ENCODE results near the gene HDAC11. TPM values are rescaled to one million over a fixed set of nuclear protein-coding genes. Genes with fewer than 3 reads are reported as not detected.

The HDAC11 gene
- total and polyA plus RNA-seq, 2 of the 4 experiments (the other 2 are of a cell fraction), result 9.1 to 11.4 TPM

DNA sequence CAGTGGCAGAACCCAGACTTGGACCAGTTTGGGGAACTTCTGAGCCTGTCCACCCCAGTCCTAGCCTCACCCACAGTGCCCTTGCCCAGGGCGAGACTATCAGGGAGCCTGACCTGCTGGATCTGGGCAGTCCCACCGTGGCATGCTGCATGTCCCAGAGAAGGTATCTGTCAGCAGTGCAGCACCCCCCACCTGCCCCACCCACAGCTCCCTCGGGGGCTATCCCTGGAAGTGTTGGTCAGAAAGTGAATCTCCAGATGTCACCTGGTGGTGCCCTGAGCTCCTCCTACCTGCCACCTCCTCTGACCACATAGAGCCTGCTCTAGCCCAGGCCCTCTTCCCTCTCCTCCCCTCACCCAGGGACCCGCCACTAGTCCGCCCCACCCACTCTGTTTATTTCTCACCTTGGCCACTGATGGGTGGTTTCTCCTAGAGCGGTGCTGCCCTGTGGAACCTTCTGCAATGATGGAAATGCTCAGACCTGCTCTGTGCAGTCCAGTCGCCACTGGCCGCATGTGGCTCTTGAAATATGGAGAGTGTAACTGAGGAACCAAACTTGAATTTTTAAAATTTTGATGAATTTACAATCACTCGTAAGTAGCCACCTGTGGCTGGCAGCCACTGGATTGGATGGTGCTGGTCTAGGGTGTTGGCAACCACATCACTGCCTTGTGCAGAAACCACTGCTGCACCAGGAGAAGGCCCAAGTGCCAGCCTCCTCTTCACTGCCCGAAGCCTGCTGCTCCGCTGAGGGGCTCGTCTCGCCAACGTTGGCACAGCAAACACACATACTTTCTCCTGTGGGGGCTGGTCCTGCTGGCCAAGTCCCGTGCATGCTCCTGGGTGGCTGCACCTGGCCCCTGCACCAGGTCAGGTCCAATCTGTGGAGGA lies 13.1 kb downstream of the HDAC11 start:
- in situ Hi-C loops (cut with MboI; ENCODE audit: low sequenced_read_pairs), result loop anchor here (25.0 kb wide), 2 partner anchors 394 to 619 kb away; partner anchors contain the start of genes CHCHD4 and WNT7A
- intact Hi-C loops (cut with micrococcal nuclease), result no loop called here
- H3K9me1 ChIP-seq (ENCODE audit: insufficient read depth, low read length), result no peaks in the 10 kb centered on the region
- TF ChIP-seq CEBPB (IDR thresholded peaks at IDR 0.05; ENCODE audit: low read depth, low read length) (no peak), CHD1 (IDR thresholded peaks at IDR 0.05; ENCODE audit: low read depth, low read length) (no peak), MAFK (IDR thresholded peaks at IDR 0.05; ENCODE audit: low read depth, low read length) (no peak), MXI1 (IDR thresholded peaks at IDR 0.05; ENCODE audit: borderline replicate concordance, low read depth, low read length) (no peak), FOS (IDR thresholded peaks at IDR 0.05; ENCODE audit: low read depth, low read length) (no peak), RAD21 (IDR thresholded peaks at IDR 0.05; ENCODE audit: low read length) (no peak), RCOR1 (IDR thresholded peaks at IDR 0.05; ENCODE audit: insufficient replicate concordance, low read length) (no peak), POLR2A (IDR thresholded peaks at IDR 0.05; ENCODE audit: low read depth, low read length) (no peak), BHLHE40 (IDR thresholded peaks at IDR 0.05; ENCODE audit: low read depth, low read length) (no peak), NFE2L2 (IDR thresholded peaks at IDR 0.05; ENCODE audit: low read depth, low read length) (no peak), RFX5 (IDR thresholded peaks at IDR 0.05; ENCODE audit: low read depth, low read length) (no peak), MAZ (IDR thresholded peaks at IDR 0.05; ENCODE audit: borderline replicate concordance, low read depth, low read length) (no peak)
- TF ChIP-seq, protein P1, sequence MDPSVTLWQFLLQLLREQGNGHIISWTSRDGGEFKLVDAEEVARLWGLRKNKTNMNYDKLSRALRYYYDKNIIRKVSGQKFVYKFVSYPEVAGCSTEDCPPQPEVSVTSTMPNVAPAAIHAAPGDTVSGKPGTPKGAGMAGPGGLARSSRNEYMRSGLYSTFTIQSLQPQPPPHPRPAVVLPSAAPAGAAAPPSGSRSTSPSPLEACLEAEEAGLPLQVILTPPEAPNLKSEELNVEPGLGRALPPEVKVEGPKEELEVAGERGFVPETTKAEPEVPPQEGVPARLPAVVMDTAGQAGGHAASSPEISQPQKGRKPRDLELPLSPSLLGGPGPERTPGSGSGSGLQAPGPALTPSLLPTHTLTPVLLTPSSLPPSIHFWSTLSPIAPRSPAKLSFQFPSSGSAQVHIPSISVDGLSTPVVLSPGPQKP (IDR thresholded peaks at IDR 0.05; ENCODE audit: borderline replicate concordance, low read depth, low read length), result no peak
- TF ChIP-seq, protein P2, sequence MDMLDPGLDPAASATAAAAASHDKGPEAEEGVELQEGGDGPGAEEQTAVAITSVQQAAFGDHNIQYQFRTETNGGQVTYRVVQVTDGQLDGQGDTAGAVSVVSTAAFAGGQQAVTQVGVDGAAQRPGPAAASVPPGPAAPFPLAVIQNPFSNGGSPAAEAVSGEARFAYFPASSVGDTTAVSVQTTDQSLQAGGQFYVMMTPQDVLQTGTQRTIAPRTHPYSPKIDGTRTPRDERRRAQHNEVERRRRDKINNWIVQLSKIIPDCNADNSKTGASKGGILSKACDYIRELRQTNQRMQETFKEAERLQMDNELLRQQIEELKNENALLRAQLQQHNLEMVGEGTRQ (IDR thresholded peaks at IDR 0.05; ENCODE audit: low read depth, low read length), result no peak
- TF ChIP-seq, protein P3, sequence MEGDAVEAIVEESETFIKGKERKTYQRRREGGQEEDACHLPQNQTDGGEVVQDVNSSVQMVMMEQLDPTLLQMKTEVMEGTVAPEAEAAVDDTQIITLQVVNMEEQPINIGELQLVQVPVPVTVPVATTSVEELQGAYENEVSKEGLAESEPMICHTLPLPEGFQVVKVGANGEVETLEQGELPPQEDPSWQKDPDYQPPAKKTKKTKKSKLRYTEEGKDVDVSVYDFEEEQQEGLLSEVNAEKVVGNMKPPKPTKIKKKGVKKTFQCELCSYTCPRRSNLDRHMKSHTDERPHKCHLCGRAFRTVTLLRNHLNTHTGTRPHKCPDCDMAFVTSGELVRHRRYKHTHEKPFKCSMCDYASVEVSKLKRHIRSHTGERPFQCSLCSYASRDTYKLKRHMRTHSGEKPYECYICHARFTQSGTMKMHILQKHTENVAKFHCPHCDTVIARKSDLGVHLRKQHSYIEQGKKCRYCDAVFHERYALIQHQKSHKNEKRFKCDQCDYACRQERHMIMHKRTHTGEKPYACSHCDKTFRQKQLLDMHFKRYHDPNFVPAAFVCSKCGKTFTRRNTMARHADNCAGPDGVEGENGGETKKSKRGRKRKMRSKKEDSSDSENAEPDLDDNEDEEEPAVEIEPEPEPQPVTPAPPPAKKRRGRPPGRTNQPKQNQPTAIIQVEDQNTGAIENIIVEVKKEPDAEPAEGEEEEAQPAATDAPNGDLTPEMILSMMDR (conservative IDR thresholded peaks at IDR 0.05; ENCODE audit: low read depth, low read length), result no peak

More for the DNA sequence above, 13.1 kb downstream of the HDAC11 start:
- no peak overlapping the region for H2AFZ ChIP-seq (replicated peaks; ENCODE audit: low read length, poor library complexity)
- peaks cover 3% of the 10 kb centered on the region; the same call in 1 of the 2 replicates for H3K36me3 ChIP-seq (ENCODE audit: control insufficient read depth, insufficient read depth, low read length)
- H3K79me1 ChIP-seq (ENCODE audit: low read depth in 1 of 2, low read length in 2 of 2), result no peaks in the 10 kb centered on the region
- ChIA-PET CTCF (no interaction called here), POLR2A (ENCODE audit: unreplicated experiment) (no interaction called here)
- H4K91ac ChIP-seq (ENCODE audit: insufficient read depth, low read depth, low read length), result no peak overlapping the region
- no peak overlapping the region for H2BK15ac ChIP-seq (ENCODE audit: low read depth, low read length)
- H3K9me3 ChIP-seq (ENCODE audit: control insufficient read depth, insufficient read depth, low read length), result no peaks in the 10 kb centered on the region
- BruUV-seq (replicated peaks), result no TSS peak
- H2AK5ac ChIP-seq (ENCODE audit: low read depth, low read length), result no peak overlapping the region
- no peak overlapping the region for H3K4me3 ChIP-seq (ENCODE audit: insufficient read depth, low read depth, low read length)
- DNase-seq (no peak), ATAC-seq (ENCODE audit: low read depth) (no peak)
- no peak overlapping the region for H3K27ac ChIP-seq (ENCODE audit: insufficient read depth, low read length)
- no peaks in the 10 kb centered on the region for H3K27me3 ChIP-seq (ENCODE audit: control insufficient read depth, insufficient read depth, low read length)
- no peak overlapping the region for H2BK20ac ChIP-seq (ENCODE audit: low read depth, low read length)
- H2AK9ac ChIP-seq (replicated peaks; ENCODE audit: low read depth, low read length, poor library complexity), result no peak overlapping the region
- no peak overlapping the region for H3K18ac ChIP-seq (ENCODE audit: low read depth, low read length)
- no peak overlapping the region for H3K4ac ChIP-seq (ENCODE audit: low read depth, low read length)
- H4K8ac ChIP-seq (ENCODE audit: low read depth in 2 of 2, low read length in 2 of 2), result no peak overlapping the region
- dilution Hi-C loops (cut with HindIII; ENCODE audit: low sequenced_read_pairs, unreplicated experiment), result no loop called here
- no peaks in the 10 kb centered on the region; the same call in 1 of the 2 replicates for H4K20me1 ChIP-seq (ENCODE audit: insufficient read depth, low read length)
- H3K4me1 ChIP-seq (ENCODE audit: control insufficient read depth, insufficient read depth, low read length), result 0 out of 2 replicates have a peak, but pooled peaks cover 1% of the 10 kb centered on the region
- 83% methylated on average over 2 of the region's 15 CpGs; no CpG with 5 or more reads in 1 of the 2 experiments for WGBS, 2 experiments (ENCODE audit: extremely low coverage in 2 of 2, insufficient read length in 1 of 2)
- H4K5ac ChIP-seq (ENCODE audit: low read depth, low read length), result no peak overlapping the region
- no peak overlapping the region for H3K4me2 ChIP-seq (ENCODE audit: low read depth, low read length)
- no peak overlapping the region for H3K9ac ChIP-seq (ENCODE audit: low read depth, low read length)
- H3K56ac ChIP-seq (ENCODE audit: extremely low read depth, insufficient read depth, low read length), result no peak overlapping the region
- H2BK5ac ChIP-seq (ENCODE audit: low read depth, low read length, poor library complexity, severe bottlenecking), result no peak overlapping the region
- H3K23ac ChIP-seq (ENCODE audit: low read depth, low read length), result no peak overlapping the region
- no peak overlapping the region for H3K14ac ChIP-seq (replicated peaks; ENCODE audit: low read depth, low read length)
- no peak overlapping the region for H2BK120ac ChIP-seq (ENCODE audit: low read depth, low read length)

Measured in IMR-90 (cell line).